GM12874 (cell line): ENCODE data around the gene CAPN14.

Source experiments
- TF ChIP-seq, protein P1 (sequence below): IDR thresholded peaks from 2 replicates; pipeline ENCODE4 v1.5.1; 2011; ENCODE audit warnings: low read depth, mild to moderate bottlenecking, control low read depth, low read length, moderate library complexity; ENCODE audit not compliant: insufficient read depth

CAPN14 gene

GRCh38 chr2:31142110-31142509 lies 75.2 kb downstream of the CAPN14 start:
- TF ChIP-seq, protein P1, sequence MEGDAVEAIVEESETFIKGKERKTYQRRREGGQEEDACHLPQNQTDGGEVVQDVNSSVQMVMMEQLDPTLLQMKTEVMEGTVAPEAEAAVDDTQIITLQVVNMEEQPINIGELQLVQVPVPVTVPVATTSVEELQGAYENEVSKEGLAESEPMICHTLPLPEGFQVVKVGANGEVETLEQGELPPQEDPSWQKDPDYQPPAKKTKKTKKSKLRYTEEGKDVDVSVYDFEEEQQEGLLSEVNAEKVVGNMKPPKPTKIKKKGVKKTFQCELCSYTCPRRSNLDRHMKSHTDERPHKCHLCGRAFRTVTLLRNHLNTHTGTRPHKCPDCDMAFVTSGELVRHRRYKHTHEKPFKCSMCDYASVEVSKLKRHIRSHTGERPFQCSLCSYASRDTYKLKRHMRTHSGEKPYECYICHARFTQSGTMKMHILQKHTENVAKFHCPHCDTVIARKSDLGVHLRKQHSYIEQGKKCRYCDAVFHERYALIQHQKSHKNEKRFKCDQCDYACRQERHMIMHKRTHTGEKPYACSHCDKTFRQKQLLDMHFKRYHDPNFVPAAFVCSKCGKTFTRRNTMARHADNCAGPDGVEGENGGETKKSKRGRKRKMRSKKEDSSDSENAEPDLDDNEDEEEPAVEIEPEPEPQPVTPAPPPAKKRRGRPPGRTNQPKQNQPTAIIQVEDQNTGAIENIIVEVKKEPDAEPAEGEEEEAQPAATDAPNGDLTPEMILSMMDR, result no peak

- TF ChIP-seq, protein P1, result no peak
Observed at GRCh38 chr2:31141443-31142085, 75.8 kb downstream of the CAPN14 start.

GRCh38 chr2:31140151-31140550 lies 77.2 kb downstream of the CAPN14 start:
- TF ChIP-seq, protein P1, result no peak

- TF ChIP-seq, protein P1, result no peak
Observed at GRCh38 chr2:31139671-31140070, 77.6 kb downstream of the CAPN14 start.

GRCh38 chr2:31138037-31138962 lies 79.0 kb downstream of the CAPN14 start, which contains the start of gene GALNT14:
TSS of gene GALNT14 (minus strand) at chr2:31138440. CDS start at chr2:31138086, 354 bp downstream.
- TF ChIP-seq, protein P1, result peak; percentile 36; the same call in 1 of the 2 replicates

GRCh38 chr2:31137211-31138036 lies 79.9 kb downstream of the CAPN14 start:
- TF ChIP-seq, protein P1, result no peak
